ELF-1 (cell line): Measurements from ENCODE around the gene KLHL28.

ENCODE experiments used
- DNase-seq: peaks from one replicate; pipeline ENCODE4 v3.0.0-alpha.2; 2016; ENCODE audit warnings: low read depth, low spot score

The KLHL28 gene

GRCh38 chr14:44960646-44961045 is 1.1 kb downstream of the KLHL28 start:
- no peak for DNase-seq

- no peak for DNase-seq
Observed at GRCh38 chr14:44960146-44960545, 1.6 kb downstream of the KLHL28 start.

GRCh38 chr14:44959538-44959937 is 2.2 kb downstream of the KLHL28 start:
- no peak for DNase-seq

DNA sequence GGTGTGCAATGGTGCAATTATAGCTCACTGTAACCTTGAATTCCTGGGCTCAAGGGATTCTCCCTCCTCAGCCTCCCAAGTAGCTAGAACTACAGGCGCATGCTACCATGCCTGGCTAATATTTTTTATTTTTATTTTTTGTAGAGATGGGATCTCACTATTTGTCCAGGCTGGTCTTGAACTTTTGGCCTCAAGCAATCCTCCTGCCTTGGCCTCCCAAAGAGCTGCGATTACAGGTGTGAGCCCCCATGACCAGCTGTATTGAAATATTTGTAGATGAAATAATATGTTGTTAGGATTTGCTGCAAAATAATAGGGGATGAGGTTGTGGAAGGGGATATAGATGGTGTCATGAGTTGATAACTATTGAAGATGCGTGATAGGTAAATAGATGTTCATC is 4.9 kb downstream of the KLHL28 start:
- no peak for DNase-seq

GRCh38 chr14:44955528-44955927 is 6.2 kb downstream of the KLHL28 start:
- DNase-seq, result no peak

GRCh38 chr14:44954750-44955149 is 7.0 kb downstream of the KLHL28 start:
- DNase-seq, result no peak

- DNase-seq, result no peak
Observed at GRCh38 chr14:44952391-44953110, 9.2 kb downstream of the KLHL28 start.

DNA sequence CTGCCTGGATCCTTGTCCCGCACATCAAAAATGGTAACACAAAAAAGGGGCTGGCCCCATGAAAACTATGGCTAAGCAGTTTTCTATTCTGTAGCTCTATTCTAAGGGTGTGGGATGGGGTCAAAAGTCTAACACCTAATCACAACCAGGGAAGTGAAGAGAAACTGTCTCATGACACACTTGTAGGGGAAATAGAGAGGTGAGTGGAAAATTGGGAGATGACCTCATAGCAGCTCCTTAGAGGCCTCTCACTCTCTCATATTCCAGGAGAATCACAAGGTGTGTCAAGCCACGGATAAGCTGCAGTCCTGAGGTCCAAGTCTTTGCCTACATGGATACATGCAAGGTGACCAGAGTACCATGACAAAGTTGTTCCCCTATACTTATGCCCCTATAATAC is 10.7 kb downstream of the KLHL28 start:
- no peak for DNase-seq

- no peak for DNase-seq
Observed at GRCh38 chr14:44945264-44945663, 16.5 kb downstream of the KLHL28 start.

- DNase-seq, result no peak
Observed at GRCh38 chr14:44944107-44944506, 17.6 kb downstream of the KLHL28 start.

- DNase-seq, result no peak
Observed at GRCh38 chr14:44942436-44942835, 19.3 kb downstream of the KLHL28 start.

DNA sequence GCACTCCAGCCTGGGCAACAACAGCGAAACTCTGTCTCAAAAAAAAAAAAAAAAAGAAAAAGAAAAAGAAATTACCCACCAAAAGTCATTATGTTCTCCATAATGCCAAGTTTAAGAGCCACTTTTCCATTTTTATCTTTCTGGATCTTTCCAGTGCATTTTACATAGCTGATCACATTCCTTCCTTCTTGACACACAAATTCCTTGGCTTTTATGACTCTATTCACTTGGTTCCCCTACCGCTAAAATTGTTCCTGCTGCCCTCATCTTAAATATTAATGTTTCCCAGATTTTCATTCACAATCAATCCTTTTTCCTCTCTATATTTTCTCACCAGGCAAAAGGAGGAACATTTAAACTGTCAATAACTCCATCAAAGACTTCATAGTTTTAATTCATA is 20.2 kb downstream of the KLHL28 start:
- DNase-seq, result no peak

- DNase-seq, result no peak
Observed at GRCh38 chr14:44940944-44941343, 20.8 kb downstream of the KLHL28 start.

- no peak for DNase-seq
Observed at GRCh38 chr14:44940211-44940610, 21.5 kb downstream of the KLHL28 start.

- DNase-seq, result no peak
Observed at GRCh38 chr14:44937547-44937946, 24.2 kb downstream of the KLHL28 start.

DNA sequence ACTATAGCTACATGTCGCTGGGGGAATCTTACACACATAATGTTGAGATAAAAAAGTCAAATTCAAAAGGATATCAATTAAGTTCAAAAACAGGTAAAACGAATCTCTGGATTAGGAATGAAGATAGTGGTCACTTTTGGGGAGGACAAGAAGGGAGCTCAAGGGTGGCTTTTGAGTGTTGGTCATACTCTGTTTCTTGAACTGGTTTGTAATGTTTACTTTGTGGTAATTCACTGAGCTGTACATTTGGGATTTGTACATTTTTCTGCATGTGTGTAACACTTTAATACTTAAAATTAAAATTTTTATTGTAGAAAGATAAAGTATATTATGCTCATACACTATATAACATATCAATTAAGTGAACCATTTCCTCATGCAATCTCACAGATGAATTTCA is 26.6 kb downstream of the KLHL28 start:
- DNase-seq, result no peak

GRCh38 chr14:44928793-44929192 is 33.0 kb downstream of the KLHL28 start:
- DNase-seq, result no peak

DNA sequence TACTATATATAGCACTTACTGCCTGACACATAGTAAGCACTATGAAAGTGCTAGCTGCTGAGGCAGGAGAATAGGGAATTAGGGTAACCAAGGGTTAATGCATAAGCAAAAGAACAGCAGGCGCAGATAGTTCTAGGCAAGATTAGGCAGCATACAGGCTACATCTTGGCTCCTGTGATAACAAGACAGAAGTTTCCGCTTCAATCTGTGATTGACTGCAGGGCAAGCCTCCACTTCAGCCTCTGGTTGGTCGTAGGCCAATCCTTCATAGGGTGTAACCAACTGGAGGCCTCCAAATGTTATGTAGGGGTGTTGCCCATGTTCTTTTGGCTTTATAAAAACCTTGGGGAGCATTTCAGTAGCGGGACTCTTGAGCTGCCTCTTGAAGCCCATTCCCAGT is 46.9 kb downstream of the KLHL28 start:
- peak; percentile 15 for DNase-seq

DNA sequence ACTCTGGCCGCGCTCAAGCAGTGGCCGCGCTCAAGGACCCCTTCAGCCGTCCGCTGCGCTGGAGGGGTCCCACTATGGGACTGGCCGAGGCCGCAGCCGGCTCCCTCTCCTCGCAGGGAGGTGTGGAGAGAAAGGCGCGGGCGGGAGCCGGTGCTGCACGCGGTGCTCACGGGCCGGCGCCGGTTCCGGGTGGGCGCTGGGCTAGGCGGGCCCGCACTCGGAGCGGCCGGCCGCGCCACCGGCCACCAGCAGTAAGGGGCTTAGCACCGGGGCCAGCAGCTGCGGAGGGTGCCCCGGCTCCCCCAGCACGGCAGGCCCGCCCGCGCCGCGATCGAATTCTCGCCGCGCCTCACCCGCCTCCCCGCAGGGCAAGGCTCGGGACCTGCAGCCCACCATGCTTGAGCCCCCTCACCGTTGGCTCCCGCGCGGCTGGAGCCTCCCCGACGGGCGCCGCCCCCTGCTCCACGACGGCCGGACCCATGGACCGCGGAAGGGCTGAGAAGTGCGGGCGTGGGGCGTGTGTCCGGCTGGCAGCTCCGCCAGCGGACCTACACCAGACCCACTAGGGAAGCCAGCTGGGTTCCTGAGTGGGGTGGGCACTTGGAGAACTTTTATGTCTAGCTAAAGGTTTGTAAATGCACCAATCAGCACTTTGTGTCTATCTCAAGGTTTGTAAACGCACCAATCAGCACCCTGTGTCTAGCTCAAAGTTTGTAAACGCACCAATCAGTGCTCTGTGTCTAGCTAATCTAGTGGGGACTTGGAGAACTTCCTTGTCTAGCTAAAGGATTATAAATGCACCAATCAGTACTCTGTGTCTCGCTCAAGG is 49.5 kb downstream of the KLHL28 start:
- peak; percentile 22 for DNase-seq

DNA sequence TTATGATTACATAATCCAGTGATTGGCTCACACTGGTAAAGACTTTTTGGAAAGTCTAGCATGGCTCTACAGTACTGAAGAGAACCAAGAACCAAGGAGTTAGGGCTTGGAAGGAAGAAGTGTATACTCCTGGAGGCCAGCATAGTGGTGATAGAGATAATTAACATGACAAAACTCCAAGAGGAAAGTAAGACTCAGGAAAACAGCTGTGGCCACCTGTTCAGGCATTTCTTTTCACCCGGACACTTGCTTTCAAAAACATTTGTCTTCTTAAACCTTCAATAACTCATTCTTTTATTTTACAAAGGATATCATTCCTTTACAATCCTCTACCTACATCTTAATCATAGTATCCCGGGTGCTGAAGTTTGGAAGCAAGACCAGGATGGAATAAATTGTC is 50.9 kb downstream of the KLHL28 start:
- no peak for DNase-seq

DNA sequence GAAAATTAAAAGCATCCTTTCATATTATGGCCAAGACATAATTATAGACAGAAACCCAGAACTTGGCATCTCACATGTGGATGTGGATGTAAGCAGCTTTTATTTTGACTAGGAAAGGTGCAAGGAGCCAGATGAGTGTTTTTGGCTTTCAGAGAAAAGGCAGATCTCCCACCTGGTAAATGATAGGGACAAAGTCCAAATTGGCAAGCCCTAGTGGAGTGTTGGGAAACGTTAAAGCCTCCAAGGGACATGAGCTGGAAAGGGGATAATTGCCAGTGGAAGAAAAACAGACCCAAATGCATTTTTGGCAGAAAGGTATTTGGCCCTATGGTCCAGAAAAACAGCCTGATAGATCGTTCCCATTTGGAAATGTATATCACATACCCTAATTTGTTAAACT is 60.1 kb downstream of the KLHL28 start:
- no peak for DNase-seq

GRCh38 chr14:44898551-44898950 is 63.2 kb downstream of the KLHL28 start:
- DNase-seq, result no peak

GRCh38 chr14:44897845-44898151 is 63.9 kb downstream of the KLHL28 start:
- DNase-seq, result no peak
